CD4-positive, CD25-positive, alpha-beta regulatory T cell (primary cell): ENCODE measurements around the gene CD8B. TPM values are rescaled to one million over a fixed set of nuclear protein-coding genes. Genes with fewer than 3 reads are reported as not detected.

Experiments used
- ATAC-seq, 2 donors: fragments of 150-1000 bp; cut with Tn5 transposase; one replicate each; pipeline ENCODE4 v1.10.0; 2021; ENCODE audit warnings: low read depth in 2 of 2, moderate number of reproducible peaks in 2 of 2, moderate library complexity in 1 of 2
- DNase-seq, 3 donors: peaks; one replicate each; pipeline versions ENCODE4 v3.0.0 to v3.0.0-alpha.2; 2012 to 2022; ENCODE audit warnings: mixed read lengths in 1 of 3
- H3K27ac ChIP-seq: one replicate; pipeline ENCODE4 v1.7.0; 2013; ENCODE audit warnings: mild to moderate bottlenecking, low read length; ENCODE audit not compliant: insufficient read depth, poor library complexity, severe bottlenecking
- H3K27me3 ChIP-seq: one replicate; pipeline ENCODE4 v1.7.0; 2013; ENCODE audit warnings: low read length; ENCODE audit not compliant: control insufficient read depth, insufficient read depth
- H3K36me3 ChIP-seq: one replicate; pipeline ENCODE4 v1.7.0; 2013; ENCODE audit warnings: mild to moderate bottlenecking, low read length, moderate library complexity; ENCODE audit not compliant: control insufficient read depth, insufficient read depth
- H3K4me1 ChIP-seq: 2 replicates; pipeline ENCODE4 v1.7.0; 2013; ENCODE audit warnings: mild to moderate bottlenecking, low read length; ENCODE audit not compliant: insufficient read depth, control insufficient read depth, poor library complexity, severe bottlenecking
- H3K4me3 ChIP-seq: one replicate; pipeline ENCODE4 v1.7.0; 2013; ENCODE audit warnings: low read depth, mild to moderate bottlenecking, low read length, moderate library complexity
- H3K9me3 ChIP-seq, 2 experiments: 1 replicate in 1 of 2; 2 replicates in 1 of 2; pipeline ENCODE4 v1.7.0; 2013; ENCODE audit warnings: low read length in 2 of 2, mild to moderate bottlenecking in 1 of 2, moderate library complexity in 1 of 2; ENCODE audit not compliant: control insufficient read depth in 2 of 2
- H3K27ac Mint-ChIP-seq, 3 donors: one replicate each; pipeline ENCODE4 v1.8.0; 2020 to 2022; ENCODE audit warnings: mild to moderate bottlenecking in 3 of 3, mixed read lengths in 3 of 3, moderate library complexity in 2 of 3
- H3K27me3 Mint-ChIP-seq: one replicate; pipeline ENCODE4 v1.8.0; 2022; ENCODE audit warnings: mild to moderate bottlenecking, mixed read lengths
- H3K36me3 Mint-ChIP-seq: one replicate; pipeline ENCODE4 v1.8.0; 2020; ENCODE audit warnings: mixed read lengths
- H3K4me1 Mint-ChIP-seq, 4 donors: one replicate each; pipeline ENCODE4 v1.8.0; 2020 to 2022; ENCODE audit warnings: mixed read lengths in 4 of 4, mild to moderate bottlenecking in 1 of 4
- H3K4me3 Mint-ChIP-seq, 4 donors: one replicate each; pipeline ENCODE4 v1.8.0; 2020 to 2022; ENCODE audit warnings: mild to moderate bottlenecking in 4 of 4, mixed read lengths in 4 of 4, moderate library complexity in 3 of 4
- H3K9me3 Mint-ChIP-seq, 7 donors: one replicate each; pipeline ENCODE4 v1.8.0; 2020 to 2022; ENCODE audit warnings: mixed read lengths in 7 of 7, mild to moderate bottlenecking in 3 of 7, moderate library complexity in 2 of 7
- polyA plus RNA-seq, 4 donors: library from polyadenylated mRNA; unstranded; fragments of 300-500 nt; fragmentation: Illumina TruSeq; gene quantifications; one replicate each; pipeline ENCODE4 v1.2.3, GENCODE V29; 2021
- total RNA-seq: library from RNA; stranded (reverse); gene quantifications from one replicate; pipeline ENCODE4 v1.2.3, GENCODE V29; 2022

CD8B gene
- total and polyA plus RNA-seq, 5 donors from 2014 or later = 0.62 to 4.9 (median 2.9) TPM

DNA sequence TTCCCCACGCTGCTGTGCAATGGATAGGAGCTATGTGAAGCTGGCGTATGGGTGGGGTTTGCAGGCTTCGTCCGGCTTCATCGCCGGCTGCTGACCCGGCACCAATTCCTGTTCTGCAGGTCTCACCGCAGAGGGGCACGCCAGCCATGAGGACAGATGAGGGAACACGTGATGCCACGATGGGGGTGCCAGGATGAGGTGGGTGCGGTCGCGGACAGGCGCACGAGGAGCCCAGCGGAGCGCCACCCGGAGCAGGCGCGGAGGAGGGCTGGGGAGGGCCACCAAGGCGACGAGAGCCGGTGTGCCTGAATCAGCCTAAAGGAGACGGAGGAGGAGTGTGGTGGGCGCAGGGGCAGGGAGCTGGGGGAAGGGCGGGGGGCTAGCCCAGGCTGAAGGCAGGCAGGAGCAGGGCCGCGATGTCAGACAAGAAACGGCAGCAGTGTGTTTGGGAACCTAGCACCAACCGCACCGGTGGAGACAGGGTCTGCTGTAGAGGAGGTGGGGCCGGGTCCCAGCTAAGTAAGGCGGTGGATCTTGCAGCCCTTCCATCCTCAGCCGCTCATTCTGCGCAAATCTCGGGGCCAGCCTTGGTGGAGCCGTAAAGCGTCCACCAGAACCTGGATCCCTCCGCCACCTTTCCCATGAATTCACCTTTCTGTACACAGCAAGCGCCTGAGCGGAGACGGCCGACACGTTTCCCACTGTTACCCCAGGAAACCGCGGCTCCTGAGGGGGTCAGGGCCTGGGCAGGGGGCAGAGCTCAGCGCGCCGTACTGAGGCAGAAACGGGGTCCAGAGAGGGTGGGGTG, 54.0 kb downstream of the CD8B start:
- Mint-ChIP-seq H3K36me3 (no peaks in the 10 kb centered on the region), H3K27ac (no peak overlapping the region), H3K27me3 (peaks cover 84% of the 10 kb centered on the region), H3K9me3 (peaks cover 0 to 2% (median 0%) of the 10 kb centered on the region in 7 donors), H3K4me3 (peak overlapping the region; percentile 69 to 88 (median 85)), H3K4me1 (peaks cover 5 to 28% (median 19%) of the 10 kb centered on the region in 4 donors)
- ATAC-seq (peak; percentile 19 to 32), DNase-seq (peak in 2 of 3 donors; percentile 6 to 43)
- Histone ChIP-seq H3K36me3 (no peaks in the 10 kb centered on the region), H3K4me3 (no peak overlapping the region), H3K9me3 (no peaks in the 10 kb centered on the region), H3K27ac (no peak overlapping the region), H3K27me3 (peaks cover 16% of the 10 kb centered on the region), H3K4me1 (peaks cover 27% of the 10 kb centered on the region)

- no peak overlapping the region for H3K27ac ChIP-seq
- H3K4me1 Mint-ChIP-seq = peaks cover 5 to 28% (median 19%) of the 10 kb centered on the region in 4 donors
Observed at GRCh38 chr2:86807133-86807467, 54.6 kb downstream of the CD8B start.

DNA sequence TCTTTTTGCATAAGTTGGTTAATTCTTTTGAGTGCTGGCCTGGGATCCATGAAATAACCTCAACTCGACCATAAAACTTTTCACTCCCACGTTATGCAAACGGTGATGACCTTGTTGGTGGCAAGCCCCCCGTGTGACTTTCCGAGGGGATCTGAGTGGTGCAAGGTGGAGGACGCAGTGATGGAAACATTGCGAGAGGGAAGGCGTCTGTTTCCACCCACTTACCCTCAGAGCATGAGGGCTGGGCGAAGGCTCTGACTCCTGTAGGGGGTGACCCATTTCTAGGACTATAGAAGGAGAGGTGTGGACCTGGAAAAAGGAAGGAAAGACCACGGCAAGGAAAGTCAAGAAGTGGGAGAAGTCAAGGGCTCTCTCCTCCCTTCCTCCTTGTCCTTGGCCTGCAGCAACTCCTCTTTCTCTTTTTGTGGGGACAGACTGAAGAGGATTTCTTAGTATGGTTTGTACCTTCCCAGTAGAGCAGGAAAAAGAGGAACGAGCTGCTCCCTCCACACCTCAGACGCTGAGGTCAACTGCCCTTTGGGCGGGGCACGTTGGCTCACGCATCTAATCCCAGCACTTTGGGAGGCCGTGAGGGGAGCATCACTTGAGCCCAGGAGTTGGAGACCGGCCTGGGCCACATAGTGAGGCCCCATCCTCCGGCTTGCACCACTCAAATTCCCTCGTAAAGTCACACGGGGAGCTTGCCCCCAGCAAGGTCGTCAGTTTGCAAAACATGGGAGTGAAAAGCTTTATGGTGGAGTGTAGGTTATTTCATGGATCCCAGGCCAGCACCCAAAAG, 55.4 kb downstream of the CD8B start:
- Mint-ChIP-seq H3K27me3 (peaks cover 77% of the 10 kb centered on the region), H3K9me3 (peaks cover 0 to 2% (median 0%) of the 10 kb centered on the region in 7 donors), H3K36me3 (no peaks in the 10 kb centered on the region), H3K4me1 (peaks cover 5 to 28% (median 19%) of the 10 kb centered on the region in 4 donors), H3K27ac (no peak overlapping the region), H3K4me3 (no peak overlapping the region)
- ATAC-seq (no peak), DNase-seq (no peak)
- H3K36me3 ChIP-seq = no peaks in the 10 kb centered on the region
- H3K27ac ChIP-seq = no peak overlapping the region
- H3K9me3 ChIP-seq = no peaks in the 10 kb centered on the region
- peaks cover 7% of the 10 kb centered on the region for H3K27me3 ChIP-seq
- no peak overlapping the region for H3K4me3 ChIP-seq
- H3K4me1 ChIP-seq = peaks cover 27% of the 10 kb centered on the region

More at GRCh38 chr2:86807133-86807467, 54.6 kb downstream of the CD8B start:
- ATAC-seq (no peak), DNase-seq (no peak)
- Histone ChIP-seq H3K4me1 (peaks cover 27% of the 10 kb centered on the region), H3K4me3 (no peak overlapping the region), H3K9me3 (no peaks in the 10 kb centered on the region), H3K36me3 (no peaks in the 10 kb centered on the region), H3K27me3 (peaks cover 11% of the 10 kb centered on the region)
- peak overlapping the region; percentile 69 to 88 (median 85) for H3K4me3 Mint-ChIP-seq
- peaks cover 0 to 2% (median 0%) of the 10 kb centered on the region in 7 donors for H3K9me3 Mint-ChIP-seq
- H3K27me3 Mint-ChIP-seq = peaks cover 84% of the 10 kb centered on the region
- no peak overlapping the region for H3K27ac Mint-ChIP-seq
- H3K36me3 Mint-ChIP-seq = no peaks in the 10 kb centered on the region

GRCh38 chr2:86800856-86801567, 60.7 kb downstream of the CD8B start:
- Histone ChIP-seq H3K4me1 (no peaks in the 10 kb centered on the region), H3K36me3 (no peaks in the 10 kb centered on the region), H3K27me3 (peaks cover 9% of the 10 kb centered on the region), H3K9me3 (peaks cover 14 to 19% of the 10 kb centered on the region in 2 experiments), H3K27ac (no peak overlapping the region), H3K4me3 (no peak overlapping the region)
- peaks cover 6% of the 10 kb centered on the region for H3K36me3 Mint-ChIP-seq
- no peak overlapping the region for H3K27ac Mint-ChIP-seq
- ATAC-seq = no peak
- H3K4me1 Mint-ChIP-seq = no peaks in the 10 kb centered on the region
- peaks cover 50% of the 10 kb centered on the region for H3K27me3 Mint-ChIP-seq
- H3K4me3 Mint-ChIP-seq = no peak overlapping the region
- no peak for DNase-seq
- peaks cover 1 to 20% (median 12%) of the 10 kb centered on the region in 7 donors for H3K9me3 Mint-ChIP-seq

- no peak overlapping the region for H3K4me3 Mint-ChIP-seq
- peak in 1 of 3 donors; percentile 42 for DNase-seq
- no peak overlapping the region for H3K4me3 ChIP-seq
Observed at GRCh38 chr2:86794861-86795260, 66.8 kb downstream of the CD8B start.

GRCh38 chr2:86793752-86794151, 67.9 kb downstream of the CD8B start:
- H3K4me3 Mint-ChIP-seq = no peak overlapping the region
- H3K36me3 Mint-ChIP-seq = peaks cover 9% of the 10 kb centered on the region
- Histone ChIP-seq H3K4me1 (peaks cover 24% of the 10 kb centered on the region), H3K36me3 (no peaks in the 10 kb centered on the region), H3K9me3 (peaks cover 25 to 30% of the 10 kb centered on the region in 2 experiments), H3K27me3 (peaks cover 47% of the 10 kb centered on the region), H3K27ac (no peak overlapping the region), H3K4me3 (no peak overlapping the region)
- ATAC-seq = no peak
- no peak overlapping the region for H3K27ac Mint-ChIP-seq
- peaks cover 4 to 23% (median 14%) of the 10 kb centered on the region in 4 donors for H3K4me1 Mint-ChIP-seq
- peaks cover 76% of the 10 kb centered on the region for H3K27me3 Mint-ChIP-seq
- DNase-seq = peak in 1 of 3 donors; percentile 13
- peaks cover 9 to 31% (median 20%) of the 10 kb centered on the region in 7 donors for H3K9me3 Mint-ChIP-seq

More at GRCh38 chr2:86794861-86795260, 66.8 kb downstream of the CD8B start:
- Histone ChIP-seq H3K4me1 (peaks cover 20% of the 10 kb centered on the region), H3K9me3 (peaks cover 25 to 30% of the 10 kb centered on the region in 2 experiments), H3K27ac (no peak overlapping the region), H3K36me3 (no peaks in the 10 kb centered on the region), H3K27me3 (peaks cover 46% of the 10 kb centered on the region)
- Mint-ChIP-seq H3K27ac (no peak overlapping the region), H3K27me3 (peaks cover 74% of the 10 kb centered on the region), H3K36me3 (peaks cover 9% of the 10 kb centered on the region), H3K9me3 (peaks cover 9 to 31% (median 20%) of the 10 kb centered on the region in 7 donors), H3K4me1 (peaks cover 4 to 20% (median 14%) of the 10 kb centered on the region in 4 donors)
- no peak for ATAC-seq

DNA sequence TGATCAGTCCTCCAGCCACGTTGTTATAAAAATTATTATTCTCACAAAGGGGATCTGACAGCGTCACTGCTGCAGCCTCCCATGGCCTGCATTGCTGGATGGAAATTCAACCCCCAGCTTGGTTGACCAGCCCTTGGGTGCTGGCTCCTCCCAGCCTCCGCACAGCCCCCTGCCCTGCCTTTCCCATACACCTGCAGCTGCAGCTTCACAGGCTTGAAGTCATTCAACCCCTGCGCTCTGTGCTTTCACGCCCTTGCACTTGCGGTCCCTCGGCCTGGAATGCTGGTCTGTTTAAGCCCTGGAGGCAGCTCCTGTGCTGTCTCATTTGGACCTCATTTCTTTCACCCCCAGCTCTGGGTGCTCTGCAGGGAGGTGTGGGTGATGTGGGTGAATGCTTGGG, 70.1 kb downstream of the CD8B start:
- peaks cover 49% of the 10 kb centered on the region for H3K27me3 ChIP-seq
- ATAC-seq = no peak
- peaks cover 5 to 22% (median 12%) of the 10 kb centered on the region in 7 donors for H3K9me3 Mint-ChIP-seq
- no peaks in the 10 kb centered on the region for H3K36me3 ChIP-seq
- H3K27ac Mint-ChIP-seq = peak overlapping the region in 1 of 3 donors; percentile 66
- H3K9me3 ChIP-seq = peaks cover 16 to 17% of the 10 kb centered on the region in 2 experiments
- no peak overlapping the region for H3K27ac ChIP-seq
- peaks cover 5% of the 10 kb centered on the region for H3K36me3 Mint-ChIP-seq
- DNase-seq = no peak
- H3K4me1 Mint-ChIP-seq = peaks cover 10 to 25% (median 14%) of the 10 kb centered on the region in 4 donors
- peak overlapping the region; percentile 51 for H3K4me3 ChIP-seq
- peak overlapping the region; percentile 33 to 86 (median 82) for H3K4me3 Mint-ChIP-seq
- peaks cover 24% of the 10 kb centered on the region for H3K4me1 ChIP-seq
- peaks cover 82% of the 10 kb centered on the region for H3K27me3 Mint-ChIP-seq
